ENCODE results near the gene JPT1.

GRCh38 chr17:75151930-75152329 is 2.4 kb downstream of the JPT1 start:
- TF ChIP-seq POLR2AphosphoS5 (IDR thresholded peaks at IDR 0.05; ENCODE audit: low read depth) (no peak), REST (IDR thresholded peaks at IDR 0.05; ENCODE audit: insufficient replicate concordance, low read depth) (no peak), GABPA (IDR thresholded peaks at IDR 0.05; ENCODE audit: low read depth) (no peak), SPI1 (IDR thresholded peaks at IDR 0.05; ENCODE audit: borderline replicate concordance, low read depth) (no peak)
- TF ChIP-seq, protein P1, sequence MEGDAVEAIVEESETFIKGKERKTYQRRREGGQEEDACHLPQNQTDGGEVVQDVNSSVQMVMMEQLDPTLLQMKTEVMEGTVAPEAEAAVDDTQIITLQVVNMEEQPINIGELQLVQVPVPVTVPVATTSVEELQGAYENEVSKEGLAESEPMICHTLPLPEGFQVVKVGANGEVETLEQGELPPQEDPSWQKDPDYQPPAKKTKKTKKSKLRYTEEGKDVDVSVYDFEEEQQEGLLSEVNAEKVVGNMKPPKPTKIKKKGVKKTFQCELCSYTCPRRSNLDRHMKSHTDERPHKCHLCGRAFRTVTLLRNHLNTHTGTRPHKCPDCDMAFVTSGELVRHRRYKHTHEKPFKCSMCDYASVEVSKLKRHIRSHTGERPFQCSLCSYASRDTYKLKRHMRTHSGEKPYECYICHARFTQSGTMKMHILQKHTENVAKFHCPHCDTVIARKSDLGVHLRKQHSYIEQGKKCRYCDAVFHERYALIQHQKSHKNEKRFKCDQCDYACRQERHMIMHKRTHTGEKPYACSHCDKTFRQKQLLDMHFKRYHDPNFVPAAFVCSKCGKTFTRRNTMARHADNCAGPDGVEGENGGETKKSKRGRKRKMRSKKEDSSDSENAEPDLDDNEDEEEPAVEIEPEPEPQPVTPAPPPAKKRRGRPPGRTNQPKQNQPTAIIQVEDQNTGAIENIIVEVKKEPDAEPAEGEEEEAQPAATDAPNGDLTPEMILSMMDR (IDR thresholded peaks at IDR 0.05; ENCODE audit: insufficient read depth, low read length), result no peak
